ENCODE measurements around the gene SKAP2.

SKAP2 gene

GRCh38 chr7:26629696-26630095 is 234.7 kb downstream of the SKAP2 start:
- DNase-seq: no peak

- no peak for DNase-seq
These were observed 236.5 kb downstream of the SKAP2 start for GRCh38 chr7:26627891-26628341.

DNA sequence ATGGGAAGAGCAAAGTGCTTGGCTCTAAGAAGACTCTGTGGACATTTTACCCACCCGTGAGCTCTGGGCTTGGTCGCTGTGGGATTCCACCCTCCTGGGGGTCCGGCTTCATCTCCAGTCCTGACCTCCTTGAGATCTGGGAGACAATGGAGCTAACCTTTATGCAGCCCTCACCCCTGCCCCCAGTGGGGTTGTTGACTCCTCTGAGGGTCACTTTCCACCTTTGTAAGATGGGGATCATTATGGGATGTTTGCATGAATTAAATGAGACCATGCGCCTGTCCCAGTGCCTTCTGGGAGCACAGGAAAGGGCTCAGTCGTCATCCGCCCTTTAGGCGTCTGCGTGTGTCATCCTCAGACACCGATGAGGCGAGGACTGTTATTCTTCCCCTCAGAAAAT is 237.2 kb downstream of the SKAP2 start:
- DNase-seq: no peak

GRCh38 chr7:26626687-26627086 is 237.7 kb downstream of the SKAP2 start:
- DNase-seq: no peak

DNA sequence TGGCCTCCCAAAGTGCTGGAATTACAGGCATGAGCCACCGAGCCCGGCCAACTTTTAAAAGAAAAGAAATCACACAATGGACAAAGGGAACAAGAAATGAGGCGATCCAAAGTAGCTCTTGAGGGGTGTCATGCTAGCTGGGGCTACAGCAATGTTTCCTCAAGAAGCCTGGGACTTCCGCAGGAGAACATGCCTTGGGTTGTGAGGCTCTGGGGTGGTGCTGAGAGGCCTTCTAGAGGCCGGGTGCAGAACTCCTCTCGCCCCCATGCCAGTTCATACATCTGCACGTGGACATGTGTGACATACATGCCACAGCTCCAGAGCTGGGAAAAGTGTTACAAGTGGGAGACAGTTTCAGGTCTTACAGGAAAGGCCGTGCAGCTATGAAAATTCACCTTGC is 238.2 kb downstream of the SKAP2 start:
- DNase-seq: no peak

- DNase-seq: no peak
These were observed 239.1 kb downstream of the SKAP2 start for GRCh38 chr7:26625286-26625685.

DNA sequence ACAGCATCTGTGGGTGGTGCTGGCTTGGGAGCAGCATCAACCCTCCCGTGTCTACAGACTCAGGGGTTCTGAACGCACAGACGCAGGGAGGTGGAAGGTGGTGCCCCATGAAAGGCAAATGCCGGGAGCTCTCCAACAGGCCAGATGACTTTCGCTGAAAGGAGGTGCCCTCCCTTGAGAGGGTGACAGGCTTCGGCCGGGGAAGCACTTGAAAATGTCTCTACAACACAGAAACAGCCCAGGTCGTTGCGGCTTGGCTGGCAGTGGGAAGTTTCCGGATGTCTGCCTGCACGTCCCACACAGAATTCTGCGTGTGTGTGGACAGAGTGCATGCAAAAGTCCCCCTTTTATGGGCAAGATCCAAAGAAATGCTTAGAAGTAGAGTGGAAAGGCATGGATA is 239.6 kb downstream of the SKAP2 start:
- no peak for DNase-seq

DNA sequence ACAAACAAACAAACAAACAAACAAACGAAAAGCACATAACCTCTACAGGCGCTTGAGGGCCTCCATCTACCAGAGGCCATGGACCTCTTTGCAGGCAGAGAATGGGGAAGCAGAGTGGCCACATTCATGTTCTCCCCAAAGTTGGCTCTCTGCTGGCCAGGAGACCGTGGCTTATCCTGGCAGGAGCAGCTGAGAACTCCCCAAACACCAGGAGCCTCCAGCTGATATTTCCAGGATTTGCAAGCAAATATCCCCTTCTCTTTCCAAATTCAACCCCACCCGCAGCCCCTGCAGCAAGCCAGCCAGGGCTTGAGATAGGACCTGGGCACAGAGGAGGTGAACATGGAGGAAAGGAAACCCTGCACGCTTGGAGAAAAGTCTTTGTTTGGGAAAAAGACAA is 240.0 kb downstream of the SKAP2 start:
- DNase-seq: no peak

DNA sequence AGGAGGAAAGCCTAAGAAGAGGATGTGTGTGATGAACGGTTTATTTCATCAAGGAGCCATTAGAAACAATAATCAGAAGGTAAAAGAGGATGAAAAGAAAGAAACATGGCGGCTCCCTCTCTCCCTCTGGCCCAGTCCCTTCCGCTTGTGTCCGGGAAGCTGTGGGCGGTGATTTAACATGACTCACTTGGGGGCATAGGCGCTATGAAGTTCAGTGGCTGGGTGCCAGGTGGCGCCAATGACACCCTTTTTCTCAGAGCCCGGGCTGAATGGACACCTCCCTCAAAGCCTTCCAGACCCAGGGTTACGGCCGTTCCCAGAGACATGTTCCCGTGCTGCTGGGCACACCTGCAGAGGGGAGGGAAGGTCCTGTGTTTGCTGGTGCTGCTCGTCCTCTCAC is 244.0 kb downstream of the SKAP2 start:
- DNase-seq: no peak

GRCh38 chr7:26619348-26619984 is 244.9 kb downstream of the SKAP2 start:
- no peak for DNase-seq

DNA sequence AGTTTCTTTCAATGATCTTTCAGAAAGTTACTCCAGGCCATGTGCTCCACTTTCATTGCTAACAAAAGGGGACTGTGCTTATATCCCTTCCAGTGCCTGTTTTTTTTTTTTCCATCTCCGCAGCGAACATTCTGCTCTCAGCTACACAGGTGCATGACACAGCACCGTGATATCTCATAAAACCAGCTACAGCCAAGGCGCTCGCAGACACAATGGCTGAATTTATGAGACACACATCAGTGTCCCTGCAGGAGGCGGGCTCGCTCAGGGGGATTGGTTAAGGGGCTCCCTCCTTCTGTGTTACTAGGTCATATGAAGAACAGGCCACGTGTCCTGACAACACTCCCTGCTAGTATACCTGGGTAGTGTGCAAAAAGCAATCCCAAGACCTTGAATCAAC is 245.5 kb downstream of the SKAP2 start:
- no peak for DNase-seq

DNA sequence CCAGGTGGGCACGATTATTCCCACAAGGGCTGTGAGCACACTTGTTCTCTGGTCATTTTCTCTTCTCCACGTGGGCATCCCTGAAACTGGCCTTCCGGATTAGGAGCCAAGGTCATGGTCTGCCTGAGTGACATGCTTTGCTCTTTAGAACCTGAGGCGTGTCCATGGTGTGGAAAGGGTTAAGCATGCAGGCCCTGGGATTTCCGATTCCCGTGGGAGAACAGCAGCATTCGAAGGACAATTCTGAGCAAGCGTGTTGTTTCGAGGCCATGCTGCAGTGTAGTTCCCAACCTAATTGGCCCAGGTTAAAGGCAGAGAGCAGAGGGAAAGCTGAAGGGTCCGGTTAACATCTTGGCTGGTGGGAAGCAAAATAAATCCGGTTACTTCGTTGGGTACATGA is 245.9 kb downstream of the SKAP2 start:
- no peak for DNase-seq
